Sigmoid colon (tissue), 4 donors: ENCODE measurements around the gene IFT20.

Experiments used
- CTCF ChIP-seq, 4 experiments: fragments of 450-650 bp in 3 of 4; fragments of 200-600 bp in 1 of 4; IDR thresholded peaks; one replicate each; pipeline ENCODE4 v1.5.1; 2016 to 2019; ENCODE audit warnings: antibody characterized with exemption in 4 of 4, mild to moderate bottlenecking in 3 of 4, moderate library complexity in 2 of 4
- POLR2A ChIP-seq, 2 donors: fragments of 450-650 bp; IDR thresholded peaks; one replicate each; pipeline ENCODE4 v1.6.1; 2016; ENCODE audit warnings: antibody characterized with exemption in 2 of 2, mild to moderate bottlenecking in 2 of 2, moderate library complexity in 2 of 2
- POLR2AphosphoS5 ChIP-seq, 4 donors: sonication (generic); formaldehyde crosslinking; IDR thresholded peaks; one replicate each; pipeline ENCODE4 v1.6.1; 2017; ENCODE audit warnings: antibody characterized with exemption in 4 of 4

GRCh38 chr17:28341516-28341915 is 6.2 kb upstream of the IFT20 start:
- TF ChIP-seq CTCF (IDR thresholded peaks at IDR 0.05) (no peak), POLR2A (IDR thresholded peaks at IDR 0.05) (no peak), POLR2AphosphoS5 (IDR thresholded peaks at IDR 0.05) (no peak)
